ENCODE measurements around the gene EPB41L5.
"Not testable (repeated sequence)": the region's sequence is repeated elsewhere in the genome, so short reads cannot be mapped to it uniquely, and the experiment has no call there.

Gene EPB41L5

DNA sequence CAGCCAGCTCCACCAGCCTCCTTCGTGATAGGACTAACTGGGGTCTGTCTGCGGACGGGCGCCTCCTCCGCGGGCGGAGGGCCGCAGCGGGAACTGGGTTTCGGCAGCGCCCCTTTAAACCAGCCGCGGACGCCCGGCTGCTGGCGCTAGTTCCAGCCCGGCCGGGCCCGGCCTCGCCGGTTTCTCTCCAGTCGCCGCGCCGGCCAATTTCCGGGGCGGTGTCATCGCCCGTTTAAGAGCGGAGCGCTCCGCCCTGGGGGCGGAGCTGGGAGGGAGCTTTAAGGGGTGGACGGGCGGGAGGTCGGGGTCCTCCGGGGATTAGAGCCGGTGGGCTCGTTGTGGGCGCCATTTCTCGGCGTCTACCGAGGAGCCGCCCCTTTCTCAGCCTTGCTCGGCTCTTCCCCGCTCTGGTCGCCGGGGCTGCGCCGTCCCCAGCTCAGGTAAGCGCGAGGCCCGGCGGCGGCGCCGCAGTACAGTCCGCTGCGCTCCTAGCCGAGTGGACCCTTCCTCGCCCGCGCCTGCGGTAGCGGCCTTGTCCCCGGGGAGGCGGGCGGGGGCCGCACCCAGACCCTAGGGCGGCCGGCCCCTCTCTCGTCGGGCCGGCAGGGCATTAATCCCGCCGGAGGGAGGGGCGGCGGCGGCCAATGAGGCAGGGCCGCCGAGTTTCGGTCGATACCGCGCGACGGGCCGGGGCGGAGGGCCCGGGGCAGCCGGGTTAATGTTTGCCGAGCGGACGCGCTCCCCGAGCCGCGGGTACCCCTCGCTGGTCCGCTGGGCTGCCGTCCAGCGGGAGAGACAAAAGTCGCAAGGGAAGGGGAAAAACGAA is at the start of gene EPB41L5:
Gene EPB41L5, plus strand, starts transcription at position 307 of the 826 bp plus-strand sequence. CDS start 6,008 bp downstream, outside the sequence.
- peak; percentile 85 for DNase-seq

- no peak for DNase-seq
Observed at GRCh38 chr2:119981896-119982295, 31.0 kb upstream of the EPB41L5 start.

- DNase-seq: no peak
Observed at GRCh38 chr2:119982506-119982905, 30.4 kb upstream of the EPB41L5 start.

DNA sequence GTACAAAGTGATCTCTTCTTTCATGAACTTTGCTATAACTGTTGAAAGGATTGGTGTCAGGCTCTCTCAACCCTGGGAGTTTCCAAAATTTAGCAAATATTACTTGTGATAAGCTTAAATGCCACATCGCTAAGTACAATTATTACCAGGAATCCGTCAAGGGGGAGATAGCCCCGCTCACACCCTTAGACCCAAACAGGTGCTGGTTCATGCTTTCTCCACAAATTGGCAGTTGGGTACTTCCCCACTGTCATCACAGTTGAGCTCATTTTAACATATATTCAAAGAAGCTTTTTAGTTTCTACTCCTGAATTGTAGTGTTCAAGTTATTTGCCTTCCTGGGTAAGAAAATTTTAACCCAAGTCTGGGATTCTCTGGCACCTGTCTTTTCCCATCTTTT is 29.8 kb upstream of the EPB41L5 start:
- no peak for DNase-seq

DNA sequence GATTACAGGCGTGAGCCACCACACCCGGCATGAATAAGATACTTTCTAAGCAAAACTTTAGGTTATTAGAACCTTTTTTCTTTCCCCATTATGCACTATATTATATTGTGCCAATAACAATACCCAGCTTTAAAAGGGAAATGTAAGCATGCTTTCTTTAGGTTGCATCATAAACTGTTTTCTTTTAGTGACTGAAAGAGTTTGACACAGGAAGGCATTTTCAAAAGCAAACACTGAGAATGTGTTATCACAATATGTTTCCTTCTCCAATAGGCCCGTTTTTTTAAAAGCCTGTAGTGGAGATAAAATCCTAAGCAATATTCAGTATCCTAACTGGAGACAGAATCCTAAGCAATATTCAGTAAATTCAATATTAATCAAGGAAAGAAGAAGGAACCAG is 16.7 kb upstream of the EPB41L5 start:
- no peak for DNase-seq

DNA sequence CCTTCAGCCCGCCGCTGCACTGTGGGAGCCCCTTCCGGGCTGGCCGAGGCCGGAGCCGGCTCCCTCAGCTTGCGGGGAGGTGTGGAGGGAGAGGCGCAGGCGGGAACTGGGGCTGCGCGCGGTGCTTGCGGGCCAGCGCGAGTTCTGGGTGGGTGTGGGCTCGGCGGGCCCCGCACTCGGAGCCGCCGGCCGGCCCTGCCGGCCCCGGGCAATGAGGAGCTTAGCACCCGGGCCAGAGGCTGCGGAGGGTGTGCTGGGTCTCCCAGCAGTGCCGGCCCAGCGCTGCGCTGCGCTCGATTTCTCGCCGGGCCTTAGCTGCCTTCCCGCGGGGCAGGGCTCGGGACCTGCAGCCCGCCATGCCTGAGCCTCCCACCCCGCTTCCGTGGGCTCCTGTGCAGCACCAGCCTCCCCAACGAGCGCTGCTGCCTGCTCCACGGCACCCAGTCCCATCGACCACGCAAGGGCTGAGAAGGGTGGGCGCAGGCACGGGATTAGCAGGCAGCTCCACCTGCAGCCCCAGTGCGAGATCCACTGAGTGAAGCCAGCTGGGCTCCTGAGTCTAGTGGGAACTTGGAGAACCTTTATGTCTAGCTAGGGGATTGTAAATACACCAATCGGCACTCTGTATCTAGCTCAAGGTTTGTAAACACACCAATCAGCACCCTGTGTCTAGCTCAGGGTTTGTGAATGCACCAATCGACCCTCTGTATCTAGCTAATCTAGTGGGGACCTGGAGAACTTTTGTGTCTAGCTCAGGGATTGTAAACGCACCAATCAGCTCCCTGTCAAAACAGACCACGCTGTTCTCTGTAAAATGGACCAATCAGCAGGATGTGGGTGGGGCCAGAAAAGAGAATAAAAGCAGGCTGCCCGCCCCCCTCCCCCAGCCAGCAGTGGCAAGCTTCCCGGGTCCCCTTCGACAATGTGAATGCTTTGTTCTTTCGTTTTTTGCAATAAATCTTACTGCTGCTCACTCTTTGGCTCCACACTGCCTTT is 15.7 kb upstream of the EPB41L5 start:
- DNase-seq: not testable (repeated sequence)

- DNase-seq: no peak
Observed at GRCh38 chr2:120001471-120001870, 11.4 kb upstream of the EPB41L5 start.

DNA sequence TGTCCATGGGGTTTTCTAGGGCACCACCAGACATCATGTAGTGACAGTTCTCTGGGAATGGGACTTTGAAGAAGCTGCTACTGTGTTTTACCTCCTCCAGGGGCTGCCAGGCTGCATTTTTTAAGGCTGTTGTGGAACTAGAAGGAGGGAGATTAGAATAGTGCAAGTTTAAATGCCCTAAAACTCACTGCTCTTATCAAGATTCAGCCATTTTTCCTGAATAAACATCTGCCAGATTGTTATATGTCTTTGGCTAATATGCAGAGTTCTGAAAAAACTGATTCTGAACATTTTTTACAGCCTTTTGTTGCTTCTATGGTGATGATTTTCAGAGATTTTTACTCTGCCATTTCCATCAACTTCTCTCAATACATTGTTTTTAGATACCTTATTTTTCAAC is 8.6 kb upstream of the EPB41L5 start:
- DNase-seq: no peak

DNA sequence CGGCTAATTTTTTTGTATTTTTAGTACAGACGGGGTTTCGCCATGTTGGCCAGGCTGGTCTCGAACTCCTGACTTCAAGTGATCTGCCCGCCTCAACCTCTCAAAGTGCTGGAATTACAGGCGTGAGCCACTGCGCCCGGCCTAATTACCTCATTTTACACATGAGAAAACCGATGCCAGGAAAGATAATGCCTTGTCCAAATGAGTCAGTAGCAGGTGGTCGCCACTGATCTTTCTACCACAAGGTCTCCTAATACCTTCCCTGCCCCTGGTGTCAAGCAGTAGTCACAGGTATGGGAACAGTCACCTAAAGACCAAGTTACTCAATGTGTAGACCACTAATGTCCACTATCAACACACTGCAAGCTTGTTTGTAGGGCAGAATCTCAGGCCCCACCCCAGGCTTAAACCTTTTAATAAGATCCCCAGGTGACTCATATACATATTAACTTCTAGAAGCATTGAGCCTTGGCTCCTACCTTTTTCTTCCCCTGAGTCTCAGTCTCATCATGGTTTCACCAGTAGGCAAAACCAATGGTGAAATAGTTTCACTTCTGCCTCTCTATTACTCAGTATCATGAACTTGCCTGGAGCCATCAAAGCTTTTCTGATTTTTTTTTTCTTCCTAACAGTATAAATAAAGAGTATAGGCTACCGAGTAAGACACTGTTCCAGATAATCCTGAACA is 6.9 kb upstream of the EPB41L5 start:
- no peak for DNase-seq

DNA sequence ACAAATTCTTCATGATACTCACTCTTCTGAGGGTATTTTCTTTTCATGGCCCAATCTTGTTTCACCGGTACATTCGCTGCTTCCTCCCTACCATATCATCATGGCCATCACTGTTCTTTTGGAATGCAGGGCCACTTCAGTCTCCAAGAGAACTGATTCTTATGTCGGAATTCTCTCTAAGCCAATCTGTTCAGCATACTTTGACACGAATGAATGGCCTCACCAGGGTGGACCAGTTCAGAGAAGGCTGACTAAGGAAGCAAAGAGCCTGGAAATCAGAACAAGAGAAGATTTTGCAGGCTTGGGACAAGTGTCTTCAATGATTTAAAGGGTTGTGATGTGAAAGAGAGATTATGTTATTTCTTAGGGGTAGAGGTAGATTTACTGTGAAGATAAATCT is 5.0 kb upstream of the EPB41L5 start:
- no peak for DNase-seq

- DNase-seq: no peak
Observed at GRCh38 chr2:120012363-120012762, 514 bp upstream of the EPB41L5 start.

DNA sequence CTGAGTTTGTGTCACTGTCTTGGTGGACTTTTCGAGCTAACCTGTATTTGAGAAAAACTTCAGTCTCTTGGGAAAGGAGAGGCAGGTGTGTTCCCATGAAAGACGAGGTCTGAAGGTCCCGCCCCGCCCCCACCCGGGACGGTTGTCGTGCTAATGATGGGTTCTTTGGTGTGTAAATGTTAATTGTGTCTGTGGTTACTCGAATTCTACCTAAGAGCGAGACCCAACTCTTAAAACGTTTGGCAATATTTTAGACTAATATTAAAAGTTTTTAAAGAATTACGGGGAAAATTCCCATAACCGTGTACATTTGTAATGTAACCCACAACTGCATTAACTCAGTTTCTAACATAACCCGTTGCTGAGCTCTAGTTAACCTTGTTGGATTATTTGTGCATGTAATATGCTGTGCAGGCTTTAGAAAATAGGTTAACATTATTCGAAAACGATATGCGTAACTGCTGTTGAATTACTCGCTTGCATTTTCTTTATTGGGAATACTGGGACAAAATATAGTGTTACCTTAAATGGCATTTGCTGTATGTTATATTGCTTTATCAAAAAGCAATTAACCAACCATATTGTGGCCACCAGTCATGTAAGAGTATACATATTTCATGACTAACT is 833 bp downstream of the EPB41L5 start:
- no peak for DNase-seq

- DNase-seq: no peak
Observed at GRCh38 chr2:120014226-120014980, 1.5 kb downstream of the EPB41L5 start.

DNA sequence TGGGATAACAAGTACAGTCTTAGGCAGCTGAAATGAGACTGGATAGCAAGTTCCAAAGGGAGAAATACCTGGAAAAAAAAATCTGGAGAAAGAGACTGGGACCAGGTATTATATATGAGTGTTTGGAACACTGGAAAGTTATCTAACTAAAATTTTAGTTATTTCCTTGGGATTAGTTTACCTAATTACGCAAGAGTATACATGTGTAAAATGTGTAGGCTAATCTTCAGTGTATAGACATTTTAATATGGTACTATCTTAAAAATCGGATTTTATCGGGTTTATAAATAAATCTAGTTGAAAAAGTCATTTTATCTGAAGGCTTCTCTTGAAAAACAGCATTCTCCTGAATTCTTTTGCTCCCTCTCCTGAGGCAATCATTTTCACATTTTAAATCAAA is 3.9 kb downstream of the EPB41L5 start:
- DNase-seq: no peak

- no peak for DNase-seq
Observed at GRCh38 chr2:120017201-120017600, 4.3 kb downstream of the EPB41L5 start.

- no peak for DNase-seq
Observed at GRCh38 chr2:120018549-120018948, 5.7 kb downstream of the EPB41L5 start.

- DNase-seq: no peak
Observed at GRCh38 chr2:120020554-120020953, 7.7 kb downstream of the EPB41L5 start.

DNA sequence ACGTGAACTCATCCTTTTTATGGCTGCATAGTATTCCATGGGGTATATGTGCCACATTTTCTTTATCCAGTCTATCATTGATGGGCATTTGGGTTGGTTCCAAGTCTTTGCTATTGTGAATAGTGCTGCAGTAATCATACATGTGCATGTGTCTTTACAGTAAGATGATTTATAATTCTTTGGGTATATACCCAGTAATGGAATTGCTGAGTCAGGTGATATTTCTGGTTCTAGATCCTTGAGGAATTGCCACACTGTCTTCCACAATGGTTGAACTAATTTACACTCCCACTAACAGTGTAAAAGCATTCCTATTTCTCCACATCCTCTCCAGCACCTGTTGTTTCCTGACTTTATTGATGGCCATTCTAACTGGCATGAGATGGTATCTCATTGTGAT is 9.6 kb downstream of the EPB41L5 start:
- DNase-seq: not testable (repeated sequence)

DNA sequence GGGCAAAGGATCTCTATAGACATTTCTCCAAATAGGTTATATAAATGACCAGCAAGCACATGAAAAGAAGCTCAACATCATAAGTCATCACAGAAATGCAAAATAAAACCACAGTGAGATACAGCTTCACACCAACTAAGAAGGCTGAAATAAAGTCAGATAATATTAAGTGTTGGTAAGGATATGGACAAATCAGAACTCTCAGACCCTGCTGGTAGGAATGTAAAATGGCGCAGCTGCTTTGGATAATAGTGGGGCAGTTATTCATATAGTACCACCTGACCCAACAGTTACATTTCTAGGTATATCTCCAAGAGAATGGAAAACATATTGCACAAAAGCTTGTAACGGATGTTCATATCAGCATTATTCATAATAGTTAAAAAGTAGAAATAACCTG is 14.0 kb downstream of the EPB41L5 start:
- DNase-seq: no peak

DNA sequence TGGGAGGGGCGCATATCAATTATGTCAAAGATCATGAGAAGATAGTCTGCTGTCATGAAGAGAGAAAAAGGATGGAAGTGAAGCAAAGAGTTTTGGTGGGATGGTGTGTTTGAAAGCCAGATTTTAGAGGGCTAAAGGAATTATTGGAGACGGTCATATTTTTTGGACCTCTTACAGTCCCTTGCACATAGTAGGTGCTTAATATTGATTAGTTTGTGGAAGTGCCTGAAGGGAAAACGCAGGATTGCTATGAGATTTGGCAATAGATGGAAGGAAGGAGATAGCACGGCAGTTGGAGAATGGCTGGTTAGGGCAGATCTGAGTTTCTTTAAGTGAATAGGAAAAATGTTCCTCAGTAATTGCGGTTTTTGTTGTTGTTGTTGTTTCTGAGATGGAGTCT is 15.9 kb downstream of the EPB41L5 start:
- DNase-seq: no peak

DNA sequence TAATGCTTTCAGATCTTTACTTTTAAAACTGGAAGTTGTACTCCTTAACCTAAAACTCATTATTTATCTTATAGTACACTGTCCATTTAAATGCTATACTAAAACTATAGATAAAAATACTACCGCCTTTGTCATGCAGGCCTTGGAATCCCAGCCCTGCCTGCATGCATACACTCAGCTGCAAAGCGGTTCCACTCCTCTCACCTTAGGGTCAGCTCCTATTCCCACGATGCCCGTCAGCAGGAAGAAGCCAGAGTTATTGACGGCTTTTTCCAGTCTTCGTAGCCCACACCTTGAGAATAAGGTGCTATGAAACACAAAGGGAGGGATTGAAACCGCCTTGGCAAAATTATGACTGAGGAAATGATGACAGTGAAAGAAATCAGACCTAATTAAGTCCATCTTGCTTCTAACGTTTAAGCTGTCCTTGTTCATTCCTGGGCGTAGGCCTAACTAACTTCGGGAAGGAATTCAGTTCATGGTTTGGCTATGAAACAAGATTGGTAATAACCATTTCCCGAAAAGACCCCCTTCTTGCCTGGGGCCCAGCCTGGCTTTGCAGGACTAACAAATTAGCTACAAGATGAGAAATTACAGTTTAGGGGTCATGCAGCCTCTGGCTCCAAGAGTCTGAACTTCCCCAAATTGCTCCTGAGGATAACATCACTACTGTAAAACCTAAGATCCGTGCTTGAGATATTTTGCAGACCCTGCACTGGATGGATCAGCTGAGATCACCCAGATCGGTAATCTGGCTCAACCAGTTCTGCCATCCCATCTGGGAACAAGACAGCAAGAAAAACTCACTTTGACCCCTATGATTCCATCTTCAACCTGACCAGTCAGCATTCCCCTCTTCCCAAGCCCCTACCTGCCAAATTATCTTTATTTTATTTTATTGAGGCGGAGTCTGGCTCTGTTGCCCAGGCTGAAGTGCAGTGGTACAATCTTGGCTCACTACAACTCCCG is 17.1 kb downstream of the EPB41L5 start:
- DNase-seq: no peak
